Measurements from ENCODE around the gene B4GALNT4.
"Not testable (repeated sequence)": the region's sequence is repeated elsewhere in the genome, so short reads cannot be mapped to it uniquely, and the experiment has no call there.

B4GALNT4 gene

DNA sequence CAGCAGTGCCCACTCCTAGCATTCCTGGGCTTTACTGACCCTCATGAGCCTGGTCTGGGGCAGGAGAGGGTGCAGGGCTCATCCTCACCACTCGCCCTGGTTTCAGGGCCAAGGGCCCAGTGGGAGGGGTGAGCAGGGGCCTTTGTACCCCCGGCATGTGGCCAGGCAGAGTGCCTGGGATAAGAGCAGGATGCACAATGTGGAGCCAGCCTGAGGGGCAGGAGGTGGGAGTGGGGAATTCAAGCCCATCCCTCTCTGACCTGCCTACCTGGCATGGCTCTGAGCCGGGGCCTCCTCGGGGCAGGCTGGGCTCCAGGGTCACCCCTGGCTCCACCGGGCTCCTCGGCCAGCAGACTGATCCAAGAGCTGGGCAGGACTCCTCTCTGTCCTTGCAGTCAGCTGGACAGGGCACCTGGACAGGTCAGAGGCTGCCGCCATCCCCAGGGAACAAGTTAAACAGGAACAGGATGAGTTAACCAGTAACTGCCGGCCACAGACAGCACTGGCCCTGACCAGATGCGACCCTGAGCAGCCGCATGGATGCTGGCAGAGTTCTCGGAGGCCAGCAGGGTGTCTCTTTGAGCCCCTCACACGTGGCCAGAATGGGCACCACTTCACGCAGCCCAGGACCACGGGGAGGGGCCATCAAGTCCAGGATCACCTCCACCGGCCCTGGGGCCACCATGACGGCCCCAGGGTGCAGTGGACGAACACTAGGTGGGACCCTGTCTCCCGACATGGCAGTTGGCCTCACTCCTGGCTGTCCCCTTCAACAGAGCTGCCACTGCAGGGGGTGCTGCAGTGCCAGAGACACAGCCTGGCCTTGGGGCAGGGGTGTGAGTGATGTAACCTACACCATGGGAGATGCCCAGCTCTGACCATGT, 40.5 kb downstream of the B4GALNT4 start:
- no peak for DNase-seq (ENCODE audit: low read depth)
- no peak overlapping the region for H3K4me3 ChIP-seq (ENCODE audit: low read length)
- TF ChIP-seq, protein P1, sequence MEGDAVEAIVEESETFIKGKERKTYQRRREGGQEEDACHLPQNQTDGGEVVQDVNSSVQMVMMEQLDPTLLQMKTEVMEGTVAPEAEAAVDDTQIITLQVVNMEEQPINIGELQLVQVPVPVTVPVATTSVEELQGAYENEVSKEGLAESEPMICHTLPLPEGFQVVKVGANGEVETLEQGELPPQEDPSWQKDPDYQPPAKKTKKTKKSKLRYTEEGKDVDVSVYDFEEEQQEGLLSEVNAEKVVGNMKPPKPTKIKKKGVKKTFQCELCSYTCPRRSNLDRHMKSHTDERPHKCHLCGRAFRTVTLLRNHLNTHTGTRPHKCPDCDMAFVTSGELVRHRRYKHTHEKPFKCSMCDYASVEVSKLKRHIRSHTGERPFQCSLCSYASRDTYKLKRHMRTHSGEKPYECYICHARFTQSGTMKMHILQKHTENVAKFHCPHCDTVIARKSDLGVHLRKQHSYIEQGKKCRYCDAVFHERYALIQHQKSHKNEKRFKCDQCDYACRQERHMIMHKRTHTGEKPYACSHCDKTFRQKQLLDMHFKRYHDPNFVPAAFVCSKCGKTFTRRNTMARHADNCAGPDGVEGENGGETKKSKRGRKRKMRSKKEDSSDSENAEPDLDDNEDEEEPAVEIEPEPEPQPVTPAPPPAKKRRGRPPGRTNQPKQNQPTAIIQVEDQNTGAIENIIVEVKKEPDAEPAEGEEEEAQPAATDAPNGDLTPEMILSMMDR (conservative IDR thresholded peaks at IDR 0.05; ENCODE audit: low read depth, low read length) = no peak

DNA sequence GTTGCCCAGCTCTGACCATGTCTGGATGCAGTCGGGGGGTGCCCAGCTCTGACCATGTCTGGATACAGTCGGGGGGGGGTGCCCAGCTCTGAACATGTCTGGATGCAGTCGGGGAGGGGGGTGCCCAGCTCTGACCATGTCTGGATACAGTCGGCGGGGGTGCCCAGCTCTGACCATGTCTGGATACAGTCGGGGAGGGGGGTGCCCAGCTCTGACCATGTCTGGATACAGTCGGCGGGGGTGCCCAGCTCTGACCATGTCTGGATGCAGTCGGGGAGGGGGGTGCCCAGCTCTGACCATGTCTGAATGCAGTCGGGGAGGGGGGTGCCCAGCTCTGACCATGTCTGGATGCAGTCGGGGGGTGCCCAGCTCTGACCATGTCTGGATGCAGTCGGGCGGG, 41.4 kb downstream of the B4GALNT4 start:
- not testable (repeated sequence) for H3K4me3 ChIP-seq (ENCODE audit: low read length); DNase-seq (ENCODE audit: low read depth)

GRCh38 chr11:411520-411919, 42.2 kb downstream of the B4GALNT4 start:
- not testable (repeated sequence) for H3K4me3 ChIP-seq (ENCODE audit: low read length); DNase-seq (ENCODE audit: low read depth)

DNA sequence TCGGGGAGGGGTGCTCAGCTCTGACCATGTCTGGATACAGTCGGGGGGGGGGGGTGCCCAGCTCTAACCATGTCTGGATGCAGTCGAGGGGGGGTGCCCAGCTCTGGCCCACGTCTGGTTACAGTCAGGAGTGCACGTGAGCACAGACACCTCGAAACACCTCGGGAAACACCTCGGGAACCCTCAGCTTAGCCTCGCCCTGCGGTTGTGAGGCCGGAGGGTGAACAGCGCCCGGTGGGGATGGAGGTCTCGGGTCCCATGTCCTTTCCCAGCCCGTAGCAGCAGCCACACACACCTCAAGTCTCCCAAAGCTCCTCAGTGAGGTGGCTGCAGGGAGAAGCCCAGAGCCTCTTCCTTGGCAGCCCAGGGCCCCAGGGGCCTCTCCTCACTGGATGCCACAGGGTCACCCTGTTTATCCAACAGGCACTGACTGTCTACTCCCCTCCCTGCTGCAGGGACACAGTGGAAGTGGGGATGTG, 43.4 kb downstream of the B4GALNT4 start:
- no peak for DNase-seq (ENCODE audit: low read depth)
- TF ChIP-seq, protein P1 (conservative IDR thresholded peaks at IDR 0.05; ENCODE audit: low read depth, low read length) = no peak
- H3K4me3 ChIP-seq (ENCODE audit: low read length) = no peak overlapping the region

DNA sequence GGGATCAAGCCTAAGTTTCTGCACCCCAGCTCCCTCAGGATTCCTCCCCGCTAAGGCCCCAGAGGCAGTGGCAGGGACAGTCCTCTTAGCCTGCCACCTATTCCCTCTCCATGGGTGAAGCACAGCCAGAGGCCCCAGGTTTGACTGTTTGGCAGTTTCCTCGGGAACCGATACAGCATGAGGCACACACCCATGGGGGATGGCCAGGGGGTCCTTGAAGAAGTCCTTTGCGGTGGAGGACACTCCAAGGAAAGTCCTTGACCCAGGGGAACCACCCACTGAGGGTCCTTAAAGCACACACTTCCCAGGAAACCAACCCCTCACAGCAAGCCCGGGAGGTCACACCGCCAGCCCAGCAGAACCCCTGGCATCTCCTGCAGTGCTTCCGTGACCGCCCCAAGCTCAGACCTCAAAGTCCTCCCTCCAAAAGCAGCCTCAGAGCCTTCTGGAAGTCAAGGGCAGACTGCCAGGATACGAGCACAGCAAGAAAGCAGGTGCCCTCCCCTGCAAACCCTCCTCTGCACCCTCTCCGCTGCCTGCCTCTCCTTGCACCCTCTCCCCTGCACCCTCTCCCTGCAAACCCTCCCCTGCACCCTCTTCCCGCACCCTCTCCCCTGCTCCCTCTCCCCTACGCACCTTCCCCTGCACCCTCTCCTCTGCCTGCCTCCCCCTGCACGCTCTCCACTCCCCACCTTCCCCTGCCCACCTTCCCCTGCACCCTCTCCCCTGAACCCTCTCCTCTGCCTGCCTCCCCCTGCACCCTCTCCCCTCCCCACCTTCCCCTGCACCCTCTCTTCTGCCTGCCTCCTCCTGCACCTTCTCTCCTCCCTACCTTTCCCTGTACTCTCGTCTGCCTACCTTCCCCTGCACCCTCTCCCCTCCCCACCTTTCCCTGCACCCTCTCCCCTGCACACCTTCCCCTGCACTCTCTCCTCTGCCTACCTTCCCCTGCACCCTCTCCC, 44.1 kb downstream of the B4GALNT4 start:
- no peak for DNase-seq (ENCODE audit: low read depth)
- H3K4me3 ChIP-seq (ENCODE audit: low read length) = no peak overlapping the region
- TF ChIP-seq, protein P1 (conservative IDR thresholded peaks at IDR 0.05; ENCODE audit: low read depth, low read length) = no peak

DNA sequence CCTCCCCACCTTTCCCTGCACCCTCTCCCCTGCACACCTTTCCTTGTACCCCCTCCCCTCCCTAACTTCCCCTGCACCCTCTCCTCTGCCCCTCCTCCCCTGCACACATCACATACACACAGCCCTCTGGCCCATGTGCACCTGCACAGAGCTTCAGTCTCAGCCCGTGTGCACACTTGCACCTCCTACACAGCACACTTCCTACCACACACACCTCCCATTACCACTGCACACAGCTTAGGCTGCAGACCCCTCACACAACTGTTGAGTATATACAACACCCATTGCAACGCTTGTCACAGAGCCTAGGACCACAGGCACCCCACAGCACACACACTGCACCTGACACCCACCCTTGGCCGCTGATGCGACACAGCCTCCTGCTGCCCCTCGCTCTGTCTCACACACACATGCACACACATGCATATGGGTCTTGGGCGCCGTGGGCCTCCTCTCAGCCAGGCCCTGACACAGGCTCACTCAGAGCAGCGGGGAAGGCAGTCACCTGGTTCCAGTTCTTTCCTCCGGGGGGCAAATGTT, 45.1 kb downstream of the B4GALNT4 start:
- DNase-seq (ENCODE audit: low read depth) = no peak
- no peak overlapping the region for H3K4me3 ChIP-seq (ENCODE audit: low read length)
- TF ChIP-seq, protein P1 (conservative IDR thresholded peaks at IDR 0.05; ENCODE audit: low read depth, low read length) = no peak

DNA sequence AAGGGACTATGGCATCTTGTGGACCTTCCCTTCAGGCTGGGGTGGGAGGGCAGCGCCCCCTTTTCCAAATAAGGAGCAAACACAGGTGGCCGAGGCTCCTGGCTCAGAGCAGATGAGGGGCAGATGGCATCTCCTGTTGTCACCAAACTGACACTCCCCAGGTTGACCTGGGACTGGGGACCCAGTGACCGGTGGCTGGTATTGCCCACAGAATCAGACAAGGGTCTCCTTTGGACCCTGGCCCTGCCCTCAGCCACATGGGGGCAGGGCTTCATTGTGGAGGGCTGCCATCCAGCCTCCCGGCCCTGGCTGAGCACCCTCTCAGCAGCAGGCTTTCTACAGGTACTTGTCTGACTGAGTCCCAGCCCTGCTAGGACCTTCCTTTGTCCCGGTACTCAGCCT, 46.3 kb downstream of the B4GALNT4 start:
- TF ChIP-seq, protein P1 (conservative IDR thresholded peaks at IDR 0.05; ENCODE audit: low read depth, low read length) = no peak
- no peak overlapping the region for H3K4me3 ChIP-seq (ENCODE audit: low read length)
- no peak for DNase-seq (ENCODE audit: low read depth)

All from retinal pigment epithelial cell (primary cell).